H1 (cell line): ENCODE results near the gene ZNF132. TPM values are rescaled to one million over a fixed set of nuclear protein-coding genes. Genes with fewer than 3 reads are reported as not detected.

Source experiments
- CTCF ChIA-PET: fragments of 300-600 bp; sonication (Branson Sonifier 250); formaldehyde crosslinking; loops from one replicate; lab custom pipeline; 2021; ENCODE audit not compliant: partially characterized antibody; lab: Charles Lee
- POLR2A ChIA-PET: fragments of 300-600 bp; sonication (Branson Sonifier 250); formaldehyde crosslinking; loops from one replicate; lab custom pipeline; 2021; ENCODE audit warnings: inconsistent platforms; ENCODE audit not compliant: partially characterized antibody; lab: Charles Lee
- DNase-seq, 2 experiments: peaks; one replicate each; pipeline versions ENCODE4 v3.0.0 to v3.0.0-alpha.2; 2010 to 2022; ENCODE audit warnings: low spot score in 2 of 2, low read depth in 1 of 2, mixed read lengths in 1 of 2
- FAIRE-seq: peaks from 2 replicates; lab custom pipeline; 2011; peaks lifted over from hg19 to GRCh38; lab: Jason Lieb, UNC
- H2AFZ ChIP-seq: 2 replicates; pipeline ENCODE4 v1.8.1; 2012; ENCODE audit warnings: low read length, inconsistent platforms
- H2AK5ac ChIP-seq: 2 replicates; pipeline ENCODE4 v1.6.1; 2013; ENCODE audit warnings: low read depth, low read length
- H2BK120ac ChIP-seq: replicated peaks from 2 replicates; pipeline ENCODE3; 2013; ENCODE audit warnings: low read depth, low read length, inconsistent platforms
- H2BK12ac ChIP-seq: 2 replicates; pipeline ENCODE4 v1.6.1; 2013; ENCODE audit warnings: low read depth, low read length
- H2BK15ac ChIP-seq: 2 replicates; pipeline ENCODE4 v1.6.1; 2013; ENCODE audit warnings: low read length
- H2BK20ac ChIP-seq: 2 replicates; pipeline ENCODE4 v1.6.1; 2013; ENCODE audit warnings: low read length
- H2BK5ac ChIP-seq: 2 replicates; pipeline ENCODE4 v1.6.1; 2013; ENCODE audit warnings: low read depth, low read length
- H3K14ac ChIP-seq: 2 replicates; pipeline ENCODE4 v1.6.1; 2013; ENCODE audit warnings: inconsistent platforms; ENCODE audit not compliant: insufficient read length
- H3K18ac ChIP-seq: 2 replicates; pipeline ENCODE4 v1.6.1; 2013; ENCODE audit warnings: low read length; ENCODE audit errors: extremely low read depth
- H3K23ac ChIP-seq: 2 replicates; pipeline ENCODE4 v1.6.1; 2013; ENCODE audit warnings: inconsistent platforms; ENCODE audit not compliant: insufficient read length
- H3K23me2 ChIP-seq: 2 replicates; pipeline ENCODE4 v1.6.1; 2013; ENCODE audit warnings: low read depth, low read length
- H3K27ac ChIP-seq: 2 replicates; pipeline ENCODE4 v1.6.1; 2011; ENCODE audit warnings: low read depth, low read length, inconsistent platforms
- H3K27me3 ChIP-seq, 4 experiments: replicated peaks in 1 of 4; 1 replicate in 1 of 4; 2 replicates in 3 of 4; pipeline versions ENCODE4 v1.6.1 to v1.8.1; 2011 to 2013; ENCODE audit warnings: low read length in 3 of 4, mild to moderate bottlenecking in 3 of 4, inconsistent platforms in 2 of 4, mixed read lengths in 2 of 4, moderate library complexity in 1 of 4; ENCODE audit not compliant: control insufficient read depth in 3 of 4, insufficient read depth in 3 of 4; ENCODE audit errors: extremely low read depth in 1 of 4
- H3K36me3 ChIP-seq, 4 experiments: 2 replicates each; pipeline versions ENCODE4 v1.6.1 to v1.8.1; 2011 to 2013; ENCODE audit warnings: mild to moderate bottlenecking in 4 of 4, low read length in 3 of 4, moderate library complexity in 2 of 4, control low read depth in 1 of 4, inconsistent platforms in 1 of 4; ENCODE audit not compliant: insufficient read depth in 4 of 4, control insufficient read depth in 2 of 4
- H3K4ac ChIP-seq: replicated peaks from 2 replicates; pipeline ENCODE3; 2013; ENCODE audit warnings: low read length, low read depth, mixed read lengths, inconsistent platforms; ENCODE audit not compliant: insufficient read length
- H3K4me1 ChIP-seq, 4 experiments: replicated peaks in 1 of 4; 1 replicate in 1 of 4; 2 replicates in 3 of 4; pipeline versions ENCODE4 v1.6.1 to v1.8.1; 2011 to 2013; ENCODE audit warnings: low read length in 3 of 4, inconsistent platforms in 2 of 4, mixed read lengths in 1 of 4; ENCODE audit not compliant: insufficient read depth in 4 of 4, control insufficient read depth in 3 of 4
- H3K4me2 ChIP-seq, 2 experiments: 2 replicates each; pipeline versions ENCODE4 v1.6.1 to v1.8.1; 2011 to 2013; ENCODE audit warnings: low read depth in 2 of 2, low read length in 2 of 2, control low read depth in 1 of 2, inconsistent platforms in 1 of 2, mild to moderate bottlenecking in 1 of 2; ENCODE audit not compliant: insufficient read depth in 1 of 2
- H3K4me3 ChIP-seq, 4 experiments: fragments of 200-600, 300-600 bp in 1 of 4; sonication (generic), shearing (Covaris generic), sonication (Bioruptor Twin) in 1 of 4; 2 replicates each; pipeline versions ENCODE4 v1.5.1 to v1.8.1; 2011 to 2016; ENCODE audit warnings: low read length in 4 of 4, low read depth in 3 of 4, control low read depth in 2 of 4, inconsistent platforms in 2 of 4, mild to moderate bottlenecking in 2 of 4, mixed read lengths in 1 of 4, moderate library complexity in 1 of 4; ENCODE audit not compliant: insufficient read depth in 2 of 4; ENCODE audit errors: extremely low read depth in 1 of 4
- H3K56ac ChIP-seq: replicated peaks from 2 replicates; pipeline ENCODE3; 2013; ENCODE audit warnings: low read depth, mild to moderate bottlenecking, mixed read lengths, low read length, inconsistent platforms; ENCODE audit not compliant: insufficient read length
- H3K79me1 ChIP-seq: 2 replicates; pipeline ENCODE4 v1.6.1; 2013; ENCODE audit warnings: low read depth, low read length, control low read depth
- H3K79me2 ChIP-seq, 2 experiments: 2 replicates each; pipeline versions ENCODE4 v1.6.1 to v1.8.1; 2012 to 2013; ENCODE audit warnings: low read length in 2 of 2, mild to moderate bottlenecking in 2 of 2, inconsistent platforms in 1 of 2; ENCODE audit not compliant: insufficient read depth in 2 of 2, control insufficient read depth in 1 of 2
- H3K9ac ChIP-seq, 4 experiments: replicated peaks in 1 of 4; 1 replicate in 1 of 4; 2 replicates in 3 of 4; pipeline versions ENCODE4 v1.6.1 to v1.8.1; 2011 to 2013; ENCODE audit warnings: low read depth in 3 of 4, low read length in 3 of 4, control low read depth in 2 of 4, mild to moderate bottlenecking in 2 of 4, moderate library complexity in 2 of 4, inconsistent platforms in 1 of 4; ENCODE audit errors: extremely low read depth in 1 of 4
- H3K9me3 ChIP-seq, 2 experiments: 2 replicates each; pipeline versions ENCODE4 v1.6.1 to v1.8.1; 2012 to 2013; ENCODE audit warnings: mild to moderate bottlenecking in 2 of 2, moderate library complexity in 2 of 2, control low read depth in 1 of 2, inconsistent platforms in 1 of 2, low read depth in 1 of 2, low read length in 1 of 2, mixed read lengths in 1 of 2; ENCODE audit not compliant: insufficient read depth in 2 of 2
- H4K20me1 ChIP-seq, 2 experiments: replicated peaks in 1 of 2; 2 replicates each; pipeline versions ENCODE3 to v1.8.1; 2011 to 2013; ENCODE audit warnings: inconsistent platforms in 2 of 2, low read length in 2 of 2, mild to moderate bottlenecking in 1 of 2; ENCODE audit not compliant: insufficient read depth in 2 of 2, control insufficient read depth in 1 of 2
- H4K5ac ChIP-seq: 2 replicates; pipeline ENCODE4 v1.6.1; 2013; ENCODE audit warnings: low read length, low read depth, mixed read lengths, inconsistent platforms; ENCODE audit not compliant: insufficient read length
- H4K8ac ChIP-seq: 2 replicates; pipeline ENCODE4 v1.8.0; 2013; ENCODE audit warnings: mild to moderate bottlenecking, moderate library complexity, low read length, inconsistent platforms; ENCODE audit not compliant: insufficient read depth; ENCODE audit errors: extremely low read depth
- H4K91ac ChIP-seq: replicated peaks from 2 replicates; pipeline ENCODE3; 2013; ENCODE audit warnings: low read length, mixed read lengths, inconsistent platforms; ENCODE audit not compliant: insufficient read length
- JUN ChIP-seq: IDR thresholded peaks from 2 replicates; pipeline ENCODE4 v1.6.1; 2011; ENCODE audit warnings: low read depth, mild to moderate bottlenecking, improper control_type of control experiment, low read length
- KDM4A ChIP-seq: IDR thresholded peaks from one replicate; pipeline ENCODE4 v1.7.1; 2012; ENCODE audit warnings: low read depth, mild to moderate bottlenecking, moderate library complexity, low read length, inconsistent platforms; ENCODE audit not compliant: severe bottlenecking
- PHF8 ChIP-seq: fragments of 200-600 bp; sonication (generic); conservative IDR thresholded peaks from 2 replicates; pipeline ENCODE4 v1.7.1; 2012; ENCODE audit warnings: low read depth, mild to moderate bottlenecking, inconsistent platforms, low read length, moderate library complexity
- POLR2A ChIP-seq, 2 experiments: IDR thresholded peaks; 1 replicate in 1 of 2; 2 replicates in 1 of 2; pipeline ENCODE4 v1.6.1; 2011; ENCODE audit warnings: low read depth in 2 of 2, low read length in 2 of 2, mild to moderate bottlenecking in 2 of 2; ENCODE audit errors: control extremely low read depth in 1 of 2
- SAP30 ChIP-seq: fragments of 300-600 bp; sonication (generic); IDR thresholded peaks from 2 replicates; pipeline ENCODE4 v1.7.1; 2012; ENCODE audit warnings: low read length, moderate library complexity, mild to moderate bottlenecking, inconsistent platforms; ENCODE audit not compliant: insufficient read depth, insufficient replicate concordance
- SIN3A ChIP-seq, 2 experiments: IDR thresholded peaks in 1 of 2; conservative IDR thresholded peaks in 1 of 2; 2 replicates each; pipeline ENCODE4 v1.6.1; 2011 to 2012; ENCODE audit warnings: low read length in 2 of 2, improper control_type of control experiment in 1 of 2, low read depth in 1 of 2, mild to moderate bottlenecking in 1 of 2
- SP2 ChIP-seq: IDR thresholded peaks from 2 replicates; pipeline ENCODE4 v1.6.1; 2012; ENCODE audit warnings: mild to moderate bottlenecking, low read length, inconsistent platforms
- WGBS, 2 experiments: shearing (Covaris generic) in 1 of 2; methylation state at CpG; one replicate each; pipeline versions ENCODE4 v1.1.6 to v1.1.7; 2013 to 2015; ENCODE audit warnings: low lambda C conversion rate in 2 of 2, mixed read lengths in 2 of 2, inconsistent platforms in 1 of 2, low coverage in 1 of 2, missing lambda C conversion rate in 1 of 2; ENCODE audit not compliant: insufficient replicate concordance in 2 of 2, insufficient coverage in 1 of 2, insufficient read length in 1 of 2; ENCODE audit errors: extremely low coverage in 1 of 2, missing lambda C conversion rate in 1 of 2; 5-methylcytosine and 5-hydroxymethylcytosine counted together
- long read RNA-seq, 2 experiments: library from RNA in 1 of 2; library from capped mRNA in 1 of 2; stranded (forward); transcript quantifications; one replicate each; pipeline ENCODE4 v2.0.0, GENCODE V29; 2021; ENCODE audit warnings: inconsistent platforms in 1 of 2
- polyA minus RNA-seq, 3 experiments: library from RNA; depleted of rRNA, polyadenylated mRNA; stranded (reverse); fragments of >200 nt; gene quantifications; 1 replicate in 2 of 3; 2 replicates in 1 of 3; pipeline ENCODE4 v1.2.3, GENCODE V29; 2011
- polyA plus RNA-seq, 7 experiments: library from polyadenylated mRNA; depleted of rRNA in 3 of 7; stranded (reverse) in 5 of 7; unstranded in 2 of 7; fragments of >200 nt in 5 of 7; fragments of 200-250 nt in 2 of 7; gene quantifications; 1 replicate in 5 of 7; 2 replicates in 1 of 7; 4 replicates in 1 of 7; pipeline versions ENCODE4 v1.2.1 to v1.2.3, GENCODE V29; 2011 to 2013; ENCODE audit warnings: missing spikeins in 2 of 7, mixed read lengths in 2 of 7
- total RNA-seq: library from RNA; stranded (reverse); fragmentation: NEBNext Ultra II Directional; extraction: Animal tissue kit (Norgen Biotek cat#: 25700); gene quantifications from 2 replicates; pipeline ENCODE4 v1.2.1, GENCODE V29; 2021

ZNF132 gene
- total RNA-seq (1.5 and 1.9 TPM in 2 replicates), polyA plus RNA-seq (2011; rRNA removed) (0.86 and 0.89 TPM in 2 replicates), polyA minus RNA-seq (2011; rRNA and poly(A)+ RNA removed) (11.4 and 12.7 TPM in 2 replicates)
- polyA plus RNA-seq (2011; cell fraction: cytosol; rRNA removed), result 1.1 TPM
- 2.5 TPM for polyA plus RNA-seq (2011; cell fraction: nucleus; rRNA removed)
- 2.0 to 2.5 TPM (median 2.1 TPM) in 4 replicates for polyA plus RNA-seq (2012, experiment 1 of 2)
- polyA plus RNA-seq (2012, experiment 2 of 2), result 0.70 TPM
- 1.3 TPM for polyA plus RNA-seq (2013, experiment 1 of 2)
- polyA plus RNA-seq (2013, experiment 2 of 2), result 1.1 TPM
- 3.9 TPM for polyA minus RNA-seq (2011; cell fraction: cytosol; rRNA and poly(A)+ RNA removed)
- 19.5 TPM for polyA minus RNA-seq (2011; cell fraction: nucleus; rRNA and poly(A)+ RNA removed)
- long read RNA-seq, experiment 1, result 0 reads
- long read RNA-seq, experiment 2, result 0 reads

DNA sequence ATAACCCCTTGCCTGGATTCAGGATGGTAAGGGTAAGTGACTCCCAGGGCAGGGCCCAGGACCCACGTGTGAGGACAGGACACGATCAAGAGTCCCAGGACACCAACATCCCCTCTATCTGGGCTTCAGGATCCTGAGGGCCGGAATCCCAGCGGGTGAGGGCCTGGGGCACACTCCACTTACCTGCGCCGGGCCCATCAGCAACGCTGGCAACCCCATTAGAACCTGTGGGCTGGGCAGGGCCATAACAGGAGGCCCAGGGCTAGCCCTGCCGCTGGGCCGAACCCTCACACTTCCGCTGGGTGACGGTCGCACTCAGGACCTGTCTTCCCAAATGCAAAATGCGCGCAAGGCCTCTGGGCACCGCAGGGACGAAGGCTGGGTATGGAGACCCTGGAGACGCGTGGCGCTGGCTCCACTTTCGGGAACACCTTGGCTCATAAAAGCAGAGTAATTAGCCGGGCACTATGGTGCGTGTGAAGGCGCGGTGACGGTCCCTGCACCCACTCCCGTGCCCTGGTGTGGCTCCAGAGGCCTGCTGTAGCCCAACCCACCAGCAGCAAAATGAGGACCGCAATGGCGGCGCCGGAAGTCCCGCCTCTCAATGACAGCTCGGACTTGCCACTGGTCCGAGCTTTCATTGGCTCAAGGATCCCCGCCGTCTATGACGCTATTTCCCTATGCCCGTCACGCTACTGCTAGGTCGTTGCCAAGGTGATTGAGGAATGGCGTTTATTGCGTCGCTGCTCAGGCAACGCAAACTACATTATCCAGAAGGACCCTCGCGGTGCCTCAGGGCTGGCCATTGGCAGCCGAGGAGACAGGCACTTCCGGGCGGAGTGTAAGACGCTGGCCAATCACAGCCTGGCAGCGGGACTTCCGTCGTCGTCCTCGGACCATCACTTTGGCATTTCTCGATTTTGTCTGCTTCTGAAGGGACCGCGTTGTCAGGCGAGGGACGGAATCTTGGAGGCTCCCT, at the start of gene ZNF132:
Gene ZNF132 (minus strand): TSS at position 578 of the 979 bp plus-strand sequence. CDS start 332 bp downstream, at position 246.
- H3K36me3 ChIP-seq, result peaks cover 0 to 21% (median 14%) of the 10 kb centered on the region in 4 experiments; a peak in 6 of 8 replicates
- no peaks in the 10 kb centered on the region for H4K20me1 ChIP-seq
- H3K79me1 ChIP-seq, result 0 out of 2 replicates have a peak, but pooled peaks cover 2% of the 10 kb centered on the region
- peak within 1 kb of the TSS; percentile 76 for H2BK5ac ChIP-seq
- H2BK12ac ChIP-seq, result no peak within 1 kb of the TSS
- peaks cover 20 to 27% of the 10 kb centered on the region in 2 experiments for H3K9me3 ChIP-seq
- H2BK20ac ChIP-seq, result no peak within 1 kb of the TSS
- DNase-seq (peak; percentile 78 to 98), FAIRE-seq (peak; percentile 99)
- H3K4me1 ChIP-seq, result peaks cover 0 to 5% (median 3%) of the 10 kb centered on the region in 4 experiments; a peak in 4 of 7 replicates
- H3K14ac ChIP-seq, result no peak within 1 kb of the TSS
- no peak within 1 kb of the TSS for H3K56ac ChIP-seq
- no peak within 1 kb of the TSS for H3K4ac ChIP-seq
- H3K18ac ChIP-seq, result peak within 1 kb of the TSS; percentile 65
- H2AK5ac ChIP-seq, result no peak within 1 kb of the TSS
- peaks cover 9% of the 10 kb centered on the region; the same call in 1 of the 2 replicates for H3K23me2 ChIP-seq
- H4K91ac ChIP-seq, result peak within 1 kb of the TSS; percentile 23
- peaks cover 0 to 8% (median 2%) of the 10 kb centered on the region in 4 experiments; a peak in 4 of 7 replicates for H3K27me3 ChIP-seq
- peak within 1 kb of the TSS; percentile 60; the same call in 1 of the 2 replicates for H3K27ac ChIP-seq
- H3K79me2 ChIP-seq, result no peaks in the 10 kb centered on the region
- ChIA-PET CTCF (interaction anchor here (0.8 kb wide), 1 partner anchor 11 kb away, joined by 3 read pairs; the partner anchor contains the start of gene ZNF324B), POLR2A (interaction anchor here (0.5 to 2.6 kb wide), 6 partner anchors 12 to 80 kb away, joined by 3 to 13 read pairs (median 3); partner anchors contain the start of genes ZBTB45, ZNF324B and ZNF584)
- peak within 1 kb of the TSS; percentile 87; the same call in 1 of the 2 replicates for H2AFZ ChIP-seq
- H4K5ac ChIP-seq, result peak within 1 kb of the TSS; percentile 25
- H3K4me3 ChIP-seq, result peak within 1 kb of the TSS; percentile 82 to 96 (median 90)
- no peak within 1 kb of the TSS for H2BK120ac ChIP-seq
- no peak within 1 kb of the TSS for H2BK15ac ChIP-seq
- peak within 1 kb of the TSS; percentile 81 for H4K8ac ChIP-seq
- H3K4me2 ChIP-seq, result peak within 1 kb of the TSS; percentile 85 to 96
- H3K9ac ChIP-seq, result peak within 1 kb of the TSS in 3 of 4 experiments; percentile 51 to 63 (median 62); a peak in 5 of 7 replicates
- WGBS, 2 experiments, result 12% methylated on average over 59 of the region's 59 CpGs; no CpG with 5 or more reads in 1 of the 2 experiments
- H3K23ac ChIP-seq, result no peak within 1 kb of the TSS
- TF ChIP-seq SAP30 (peak; percentile 20), PHF8 (peak; percentile 79), POLR2A (IDR thresholded peaks at IDR 0.05; ENCODE audit: control extremely low read depth in 1 of 2, low read depth in 2 of 2, low read length in 2 of 2) (peak in 1 of 2 experiments; percentile 60; a peak in 2 of 3 replicates), KDM4A (peak; percentile 70), JUN (no peak), SIN3A (conservative IDR thresholded peaks at IDR 0.05 in 1 of 2, IDR thresholded peaks at IDR 0.05 in 1 of 2; ENCODE audit: low read depth in 1 of 2, low read length in 2 of 2) (peak in 1 of 2 experiments; percentile 85; a peak in 1 of 4 replicates), SP2 (peak; percentile 43; the same call in 1 of the 2 replicates)
